GM23338 (cell line): Measurements from ENCODE around the gene GRAMD2B. TPM values are rescaled to one million over a fixed set of nuclear protein-coding genes. Genes with fewer than 3 reads are reported as not detected.
"Not testable (repeated sequence)": the region's sequence is repeated elsewhere in the genome, so short reads cannot be mapped to it uniquely, and the experiment has no call there.

Source experiments
- ATAC-seq: fragments of 200-7000 bp; cut with Tn5 transposase; 3 replicates; pipeline ENCODE4 v1.9.1; 2020
- DNase-seq: peaks from one replicate; pipeline ENCODE4 v3.0.0-alpha.2; 2015; ENCODE audit warnings: low spot score
- H2AFZ ChIP-seq: fragments of 200-600 bp; sonication (generic); 2 replicates; pipeline ENCODE4 v1.8.0; 2016; ENCODE audit warnings: antibody characterized with exemption, mild to moderate bottlenecking, moderate library complexity
- H3F3A ChIP-seq: fragments of 200-600 bp; sonication (generic); replicated peaks from 2 replicates; pipeline ENCODE4 v1.8.0; 2017; ENCODE audit warnings: antibody characterized with exemption, mixed run types, low read depth
- H3K27ac ChIP-seq: fragments of 200-600 bp; sonication (generic); 2 replicates; pipeline ENCODE4 v1.6.1; 2016; ENCODE audit warnings: low read depth
- H3K27me3 ChIP-seq: fragments of 200-600 bp; sonication (generic); 2 replicates; pipeline ENCODE4 v1.8.0; 2016; ENCODE audit warnings: mild to moderate bottlenecking, mixed run types, moderate library complexity; ENCODE audit not compliant: insufficient read depth
- H3K36me3 ChIP-seq: fragments of 200-600 bp; sonication (generic); 2 replicates; pipeline ENCODE4 v1.8.0; 2016; ENCODE audit warnings: mild to moderate bottlenecking; ENCODE audit not compliant: insufficient read depth
- H3K4me1 ChIP-seq: fragments of 200-600 bp; sonication (generic); 2 replicates; pipeline ENCODE4 v1.8.0; 2016; ENCODE audit warnings: mild to moderate bottlenecking, moderate library complexity; ENCODE audit not compliant: insufficient read depth
- H3K4me2 ChIP-seq: fragments of 200-600 bp; sonication (generic); 2 replicates; pipeline ENCODE4 v1.7.1; 2017; ENCODE audit warnings: mixed run types
- H3K4me3 ChIP-seq: fragments of 200-600 bp; sonication (generic); 2 replicates; pipeline ENCODE4 v1.6.1; 2016; ENCODE audit warnings: mixed run types
- H3K79me2 ChIP-seq: fragments of 200-600 bp; sonication (generic); replicated peaks from 2 replicates; pipeline ENCODE4 v1.8.0; 2017; ENCODE audit warnings: mild to moderate bottlenecking; ENCODE audit not compliant: insufficient read depth
- H3K9me2 ChIP-seq: fragments of 200-600 bp; sonication (generic); 2 replicates; pipeline ENCODE4 v1.8.0; 2017; ENCODE audit not compliant: insufficient read depth
- H4K20me1 ChIP-seq: fragments of 200-600 bp; sonication (generic); replicated peaks from 2 replicates; pipeline ENCODE4 v1.8.0; 2017; ENCODE audit warnings: mild to moderate bottlenecking; ENCODE audit not compliant: insufficient read depth
- H3K27ac Mint-ChIP-seq: 2 replicates; pipeline ENCODE4 v1.8.0; 2020; ENCODE audit warnings: inconsistent platforms, mild to moderate bottlenecking, moderate library complexity, mixed read lengths
- H3K27me3 Mint-ChIP-seq: 3 replicates; pipeline ENCODE4 v1.8.0; 2022; ENCODE audit warnings: low read depth, mild to moderate bottlenecking, moderate library complexity, mixed read lengths, inconsistent platforms; ENCODE audit not compliant: insufficient read depth, poor library complexity
- H3K36me3 Mint-ChIP-seq: 3 replicates; pipeline ENCODE4 v1.8.0; 2021; ENCODE audit warnings: low read depth, mild to moderate bottlenecking, inconsistent platforms, moderate library complexity, mixed read lengths
- H3K4me1 Mint-ChIP-seq: 3 replicates; pipeline ENCODE4 v1.8.0; 2020; ENCODE audit warnings: mild to moderate bottlenecking, inconsistent platforms, mixed read lengths
- H3K4me3 Mint-ChIP-seq: 3 replicates; pipeline ENCODE4 v1.8.0; 2021; ENCODE audit warnings: moderate library complexity, mild to moderate bottlenecking, inconsistent platforms, mixed read lengths
- H3K9me3 Mint-ChIP-seq: 3 replicates; pipeline ENCODE4 v1.8.0; 2020; ENCODE audit warnings: moderate library complexity, mild to moderate bottlenecking, inconsistent platforms, mixed read lengths
- REST ChIP-seq: IDR thresholded peaks from one replicate; pipeline ENCODE4 v1.6.1; 2018; ENCODE audit warnings: antibody characterized with exemption; ENCODE audit not compliant: unreplicated experiment
- ZNF462 ChIP-seq: fragments of 250-450 bp; sonication (Bioruptor Pico); IDR thresholded peaks from 2 replicates; pipeline ENCODE4 v1.5.0; 2020; ENCODE audit warnings: mild to moderate bottlenecking, moderate library complexity
- polyA plus RNA-seq: library from polyadenylated mRNA; unstranded; fragments of >200 nt; fragmentation: Nextera tagmentation; extraction: Ambion mirVana; gene quantifications from 2 replicates; pipeline ENCODE4 v1.2.1, GENCODE V29; 2016
- total RNA-seq: library from RNA; depleted of rRNA; stranded (reverse); fragments of >200 nt; shearing (Covaris generic); gene quantifications from 2 replicates; pipeline ENCODE4 v1.2.3, GENCODE V29; 2014

Gene GRAMD2B
- total and polyA plus RNA-seq, 2 experiments from 2014 or later: 9.7 to 16.9 TPM

- no peak for TF ChIP-seq REST
- no peak for TF ChIP-seq ZNF462
Measured at GRCh38 chr5:126438868-126439267, 15.7 kb downstream of the GRAMD2B start (continued).

- H3K79me2 ChIP-seq, H3K4me3 ChIP-seq, ATAC-seq: not testable (repeated sequence)
Measured at GRCh38 chr5:126439724-126440123, 16.5 kb downstream of the GRAMD2B start.

More at GRCh38 chr5:126439724-126440123, 16.5 kb downstream of the GRAMD2B start:
- DNase-seq, H3K4me1 Mint-ChIP-seq, H3K4me2 ChIP-seq, H2AFZ ChIP-seq, H3K27me3 Mint-ChIP-seq, H3K27me3 ChIP-seq, H3K27ac Mint-ChIP-seq, H4K20me1 ChIP-seq, H3K27ac ChIP-seq, H3F3A ChIP-seq, H3K36me3 ChIP-seq, H3K4me3 Mint-ChIP-seq, H3K4me1 ChIP-seq, H3K9me2 ChIP-seq, H3K9me3 Mint-ChIP-seq: not testable (repeated sequence)
- H3K36me3 Mint-ChIP-seq: peaks cover 25% of the 10 kb centered on the region
